COLO829 (cell line): ENCODE data around the gene BICC1.

Experiments
- DNase-seq: peaks from one replicate; pipeline ENCODE4 v3.0.0; 2012; ENCODE audit warnings: low spot score

Gene BICC1

GRCh38 chr10:58701405-58702135 is 188.9 kb downstream of the BICC1 start:
- DNase-seq = no peak

GRCh38 chr10:58704226-58704625 is 191.6 kb downstream of the BICC1 start:
- no peak for DNase-seq

DNA sequence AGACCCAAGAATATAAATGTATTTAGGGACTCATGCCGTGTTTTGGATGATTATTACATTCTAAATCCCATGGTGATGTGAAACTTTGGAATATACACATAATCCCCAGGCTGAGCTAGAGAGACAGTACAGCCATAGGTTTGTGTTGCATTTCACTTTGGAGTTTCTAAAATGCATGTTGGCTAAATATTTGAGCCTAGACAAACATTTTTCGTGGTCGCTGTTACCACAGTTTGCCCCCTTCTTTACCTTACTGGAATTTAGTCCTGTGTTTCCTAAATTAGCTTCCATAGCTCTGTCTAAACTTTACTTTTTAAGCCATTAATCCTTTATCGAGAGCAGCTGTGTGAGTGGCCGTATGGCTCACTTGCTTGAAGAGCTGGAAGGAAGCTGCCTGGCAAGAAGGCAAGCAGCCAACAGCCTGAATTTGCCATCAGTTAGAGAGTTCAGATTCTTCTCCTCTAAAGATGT is 192.0 kb downstream of the BICC1 start:
- no peak for DNase-seq

GRCh38 chr10:58706836-58707235 is 194.2 kb downstream of the BICC1 start:
- no peak for DNase-seq

DNA sequence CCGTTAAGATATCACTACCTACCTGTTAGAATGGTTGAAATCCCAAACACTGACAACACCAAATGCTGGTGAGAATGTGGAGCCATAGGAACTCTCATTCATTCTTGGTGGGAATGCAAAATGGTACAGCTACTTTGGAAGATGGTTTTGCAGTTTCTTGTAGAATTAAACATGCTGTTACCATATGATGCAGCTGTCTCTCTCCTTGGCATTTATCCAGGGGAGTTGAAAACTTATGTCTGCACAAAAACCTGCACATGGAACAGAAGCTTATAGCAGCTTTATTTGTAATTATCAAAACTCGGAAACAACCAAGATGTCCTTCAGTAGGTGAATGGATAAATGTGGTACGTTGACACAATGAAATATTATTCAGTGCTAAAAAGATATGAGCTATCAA is 199.5 kb downstream of the BICC1 start:
- DNase-seq = no peak

GRCh38 chr10:58712982-58713381 is 200.3 kb downstream of the BICC1 start:
- DNase-seq = no peak

- no peak for DNase-seq
Measured at GRCh38 chr10:58714409-58714808, 201.7 kb downstream of the BICC1 start.

GRCh38 chr10:58715061-58715460 is 202.4 kb downstream of the BICC1 start:
- no peak for DNase-seq

DNA sequence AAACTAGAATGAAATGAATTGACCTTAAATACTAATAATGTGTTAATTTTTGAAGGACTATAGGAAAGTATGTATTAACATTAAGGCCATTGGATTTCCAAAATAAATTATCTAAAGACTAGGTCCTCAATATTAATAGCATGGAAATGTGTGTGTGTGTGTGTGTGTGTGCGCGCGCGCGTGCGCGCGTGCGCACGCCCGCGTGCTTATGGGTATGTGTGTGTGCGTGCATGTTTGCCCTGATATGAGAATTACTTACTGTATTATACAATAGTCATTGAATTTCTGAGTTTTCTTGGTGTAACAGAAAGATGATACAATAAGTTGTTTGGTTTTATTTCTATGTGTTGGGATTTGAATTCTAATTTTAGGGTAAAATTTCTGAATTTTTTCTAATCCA is 205.9 kb downstream of the BICC1 start:
- no peak for DNase-seq

DNA sequence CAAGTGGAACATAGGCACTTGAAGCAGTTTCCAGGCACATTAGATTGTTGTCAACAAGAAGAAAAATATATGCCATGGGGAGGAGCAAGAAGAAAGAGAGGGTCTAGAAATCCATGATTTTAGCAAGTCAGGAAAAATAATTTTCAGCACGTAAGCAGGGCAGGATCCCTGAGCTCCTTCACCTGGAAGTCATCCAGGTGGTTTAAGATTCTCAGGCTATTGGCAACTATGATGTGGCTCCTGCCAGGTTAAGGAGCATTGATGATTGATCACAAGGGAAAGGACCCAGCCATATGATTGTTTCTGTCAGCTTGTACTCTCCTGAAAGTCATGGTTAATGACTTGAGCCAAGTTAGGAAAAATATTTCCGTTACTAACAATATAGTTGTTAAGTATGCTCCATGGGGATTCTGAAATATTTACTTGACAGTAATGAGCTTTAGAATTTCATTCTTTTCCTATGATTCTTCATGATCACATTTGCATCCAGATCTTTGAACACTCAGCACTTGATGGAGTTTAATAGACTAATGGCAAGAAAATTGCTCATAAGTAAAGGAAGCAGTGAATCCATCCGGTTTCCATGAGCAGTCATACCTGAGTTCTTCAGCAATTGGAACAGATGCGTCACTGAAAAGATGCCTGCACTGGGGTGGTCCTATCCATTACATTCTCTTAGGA is 209.1 kb downstream of the BICC1 start:
- DNase-seq = no peak

- DNase-seq = no peak
Measured at GRCh38 chr10:58723186-58723585, 210.5 kb downstream of the BICC1 start.

- no peak for DNase-seq
Measured at GRCh38 chr10:58723966-58724365, 211.3 kb downstream of the BICC1 start.

- no peak for DNase-seq
Measured at GRCh38 chr10:58724781-58725180, 212.1 kb downstream of the BICC1 start.

- DNase-seq = no peak
Measured at GRCh38 chr10:58725901-58726300, 213.2 kb downstream of the BICC1 start.

- DNase-seq = no peak
Measured at GRCh38 chr10:58727633-58728032, 215.0 kb downstream of the BICC1 start.

- no peak for DNase-seq
Measured at GRCh38 chr10:58731276-58731675, 218.6 kb downstream of the BICC1 start.

- DNase-seq = no peak
Measured at GRCh38 chr10:58733436-58733835, 220.8 kb downstream of the BICC1 start.

DNA sequence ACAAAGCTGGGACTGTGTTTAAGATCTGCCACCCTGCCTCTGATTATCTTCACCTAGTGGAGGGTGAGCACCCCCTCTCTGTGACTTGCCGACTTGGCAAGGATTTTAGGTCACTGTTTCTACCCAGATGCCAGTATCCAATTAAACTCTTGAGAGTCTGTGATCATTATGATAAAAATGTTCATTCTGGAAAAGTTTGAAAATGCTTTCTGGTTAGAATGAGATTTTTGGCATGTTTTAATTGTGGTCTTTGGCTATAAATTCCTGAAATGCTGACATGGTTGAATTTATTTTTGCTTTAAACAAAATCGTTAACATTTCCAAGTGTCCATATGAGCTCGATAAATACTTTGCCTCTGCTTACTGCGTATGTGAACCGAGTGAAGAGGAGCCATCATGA is 221.4 kb downstream of the BICC1 start:
- DNase-seq = no peak

GRCh38 chr10:58734664-58735063 is 222.0 kb downstream of the BICC1 start:
- no peak for DNase-seq

GRCh38 chr10:58735087-58735486 is 222.4 kb downstream of the BICC1 start:
- DNase-seq = no peak

- no peak for DNase-seq
Measured at GRCh38 chr10:58740620-58741369, 228.1 kb downstream of the BICC1 start.

DNA sequence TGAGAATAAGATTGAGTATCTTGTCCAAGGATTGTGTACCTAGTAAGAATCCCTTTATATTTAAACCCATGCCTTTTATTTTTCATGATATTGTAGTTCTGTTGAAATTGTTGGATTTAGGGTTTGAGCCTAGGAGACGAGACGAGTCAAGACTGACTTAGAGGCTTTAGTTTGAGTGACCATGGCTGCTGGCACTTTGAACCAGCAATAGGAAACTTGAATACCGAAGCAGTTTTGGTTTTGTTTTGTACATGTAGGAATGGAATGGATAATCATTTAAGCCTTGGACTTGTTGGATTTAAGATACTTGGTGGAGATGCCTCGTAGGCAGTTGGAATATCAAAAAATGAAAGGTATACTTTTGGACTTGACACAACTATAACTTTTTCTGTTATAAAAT is 229.0 kb downstream of the BICC1 start:
- DNase-seq = no peak

DNA sequence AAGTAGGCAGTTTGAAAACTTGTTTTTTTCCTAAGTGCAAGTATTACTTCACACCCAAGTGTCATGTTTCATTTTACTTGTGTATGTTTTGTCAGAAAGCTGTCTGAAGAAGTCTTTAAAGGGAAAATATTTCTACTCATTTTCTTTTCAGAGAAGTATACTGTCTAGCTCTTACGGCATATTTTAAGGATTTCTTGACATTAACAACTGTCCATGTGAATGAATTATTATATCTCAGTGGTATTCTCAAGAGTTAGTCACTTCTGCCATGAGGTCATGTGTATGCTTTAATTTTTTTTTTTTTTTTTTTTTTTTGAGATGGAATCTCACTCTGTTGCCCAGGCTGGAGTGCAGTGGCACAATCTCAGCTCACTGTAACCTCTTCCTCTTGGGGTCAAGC is 229.5 kb downstream of the BICC1 start:
- DNase-seq = no peak
